SK-N-SH treated with all-trans-retinoic acid at 6 μM for 48 hours (cell line): Measurements from ENCODE around the gene EYA4.

Experiments used
- ATAC-seq: fragments of 200-7000 bp; cut with Tn5 transposase; 3 replicates; pipeline ENCODE4 v1.9.1; 2020; ENCODE audit warnings: mild to moderate bottlenecking, moderate library complexity
- ARNTL ChIP-seq: fragments of 450-650 bp; formaldehyde crosslinking; IDR thresholded peaks from 2 replicates; pipeline ENCODE4 v1.5.0; 2020; ENCODE audit warnings: low read depth, mild to moderate bottlenecking, moderate library complexity, borderline replicate concordance
- CSDC2 ChIP-seq: fragments of 250-450 bp; sonication (Bioruptor Pico); IDR thresholded peaks from 2 replicates; pipeline ENCODE4 v1.5.0; 2020; ENCODE audit warnings: mild to moderate bottlenecking, moderate library complexity
- ESRRG ChIP-seq: fragments of 250-450 bp; sonication (Bioruptor Pico); IDR thresholded peaks from 2 replicates; pipeline ENCODE4 v1.6.1; 2021; ENCODE audit warnings: mild to moderate bottlenecking
- GLIS3 ChIP-seq: fragments of 250-450 bp; sonication (Bioruptor Pico); IDR thresholded peaks from 2 replicates; pipeline ENCODE4 v1.5.0; 2020; ENCODE audit warnings: mild to moderate bottlenecking, moderate library complexity
- ISL1 ChIP-seq: fragments of 250-450 bp; sonication (Bioruptor Pico); IDR thresholded peaks from 2 replicates; pipeline ENCODE4 v2.1.2; 2022; ENCODE audit warnings: mild to moderate bottlenecking, moderate library complexity
- OSR1 ChIP-seq: fragments of 250-450 bp; sonication (Bioruptor Pico); IDR thresholded peaks from 2 replicates; pipeline ENCODE4 v1.8.0; 2022; ENCODE audit warnings: moderate library complexity, mild to moderate bottlenecking, inconsistent platforms
- PPARA ChIP-seq: fragments of 250-450 bp; sonication (Bioruptor Pico); IDR thresholded peaks from 2 replicates; pipeline ENCODE4 v1.5.0; 2020; ENCODE audit warnings: mild to moderate bottlenecking, borderline replicate concordance
- RARB ChIP-seq: fragments of 250-450 bp; sonication (Bioruptor Pico); IDR thresholded peaks from 2 replicates; pipeline ENCODE4 v1.8.0; 2021; ENCODE audit warnings: mild to moderate bottlenecking, moderate library complexity
- SNAI2 ChIP-seq: fragments of 250-450 bp; sonication (Bioruptor Pico); IDR thresholded peaks from 2 replicates; pipeline ENCODE4 v1.5.0; 2020; ENCODE audit warnings: mild to moderate bottlenecking, moderate library complexity
- TCF4 ChIP-seq: fragments of 250-450 bp; sonication (Bioruptor Pico); IDR thresholded peaks from 2 replicates; pipeline ENCODE4 v1.8.0; 2021; ENCODE audit warnings: mild to moderate bottlenecking, moderate library complexity, borderline replicate concordance
- TOX ChIP-seq: fragments of 250-450 bp; sonication (Bioruptor Pico); IDR thresholded peaks from 2 replicates; pipeline ENCODE4 v1.8.0; 2021; ENCODE audit warnings: mild to moderate bottlenecking, moderate library complexity, borderline replicate concordance
- ZFP3 ChIP-seq: fragments of 250-450 bp; sonication (Bioruptor Pico); IDR thresholded peaks from 2 replicates; pipeline ENCODE4 v1.5.0; 2020; ENCODE audit warnings: mild to moderate bottlenecking, moderate library complexity
- ZFP30 ChIP-seq: fragments of 450-650 bp; formaldehyde crosslinking; IDR thresholded peaks from 2 replicates; pipeline ENCODE4 v1.5.0; 2022; ENCODE audit warnings: mild to moderate bottlenecking, moderate library complexity
- ZNF565 ChIP-seq: fragments of 450-650 bp; formaldehyde crosslinking; conservative IDR thresholded peaks from 2 replicates; pipeline ENCODE4 v1.5.0; 2020; ENCODE audit warnings: low read depth, mild to moderate bottlenecking, moderate library complexity
- ZNF70 ChIP-seq: fragments of 450-650 bp; formaldehyde crosslinking; IDR thresholded peaks from 2 replicates; pipeline ENCODE4 v1.5.0; 2020; ENCODE audit warnings: mild to moderate bottlenecking, moderate library complexity
- TF ChIP-seq, protein P1 (sequence below): fragments of 250-450 bp; sonication (Bioruptor Pico); IDR thresholded peaks from 2 replicates; pipeline ENCODE4 v1.5.1; 2021; ENCODE audit warnings: mild to moderate bottlenecking, moderate library complexity
- TF ChIP-seq, protein P2 (sequence below): fragments of 250-450 bp; sonication (Bioruptor Pico); IDR thresholded peaks from 2 replicates; pipeline ENCODE4 v1.5.1; 2020; ENCODE audit warnings: low read depth, mild to moderate bottlenecking, moderate library complexity
- TF ChIP-seq, protein P3 (sequence below): fragments of 250-450 bp; sonication (Bioruptor Pico); IDR thresholded peaks from 2 replicates; pipeline ENCODE4 v1.8.0; 2021; ENCODE audit warnings: low read depth, mild to moderate bottlenecking, moderate library complexity, borderline replicate concordance
- TF ChIP-seq, protein P4 (sequence below): fragments of 250-450 bp; sonication (Bioruptor Pico); IDR thresholded peaks from 2 replicates; pipeline ENCODE4 v1.5.0; 2020; ENCODE audit warnings: mild to moderate bottlenecking, moderate library complexity

The EYA4 gene

DNA sequence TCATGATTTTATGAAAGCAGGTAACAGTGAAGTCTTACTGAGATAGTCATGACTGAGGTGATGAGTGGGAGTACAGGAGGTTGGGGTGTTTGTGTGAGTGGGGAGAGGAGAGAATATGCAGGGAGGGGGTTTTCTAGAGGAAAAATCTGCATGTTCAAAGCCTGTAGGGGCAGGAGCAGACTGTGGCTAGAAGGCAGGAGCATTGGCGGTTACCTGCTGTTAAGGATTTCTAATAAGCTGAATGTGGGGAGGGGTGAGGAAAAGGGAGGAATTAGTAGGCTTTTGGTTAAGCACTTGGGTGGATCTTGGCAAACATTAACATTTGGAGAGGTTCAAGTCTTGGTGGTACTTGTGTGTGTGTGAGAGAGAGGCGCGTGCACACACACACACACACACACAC is 70.8 kb downstream of the EYA4 start:
- no peak for ATAC-seq
- no peak for TF ChIP-seq TCF4 (CRISPR knock-in tag)
- TF ChIP-seq ZFP30 (CRISPR knock-in tag): no peak
- TF ChIP-seq, protein P1, sequence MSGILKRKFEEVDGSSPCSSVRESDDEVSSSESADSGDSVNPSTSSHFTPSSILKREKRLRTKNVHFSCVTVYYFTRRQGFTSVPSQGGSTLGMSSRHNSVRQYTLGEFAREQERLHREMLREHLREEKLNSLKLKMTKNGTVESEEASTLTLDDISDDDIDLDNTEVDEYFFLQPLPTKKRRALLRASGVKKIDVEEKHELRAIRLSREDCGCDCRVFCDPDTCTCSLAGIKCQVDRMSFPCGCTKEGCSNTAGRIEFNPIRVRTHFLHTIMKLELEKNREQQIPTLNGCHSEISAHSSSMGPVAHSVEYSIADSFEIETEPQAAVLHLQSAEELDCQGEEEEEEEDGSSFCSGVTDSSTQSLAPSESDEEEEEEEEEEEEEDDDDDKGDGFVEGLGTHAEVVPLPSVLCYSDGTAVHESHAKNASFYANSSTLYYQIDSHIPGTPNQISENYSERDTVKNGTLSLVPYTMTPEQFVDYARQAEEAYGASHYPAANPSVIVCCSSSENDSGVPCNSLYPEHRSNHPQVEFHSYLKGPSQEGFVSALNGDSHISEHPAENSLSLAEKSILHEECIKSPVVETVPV (CRISPR knock-in tag): no peak
- TF ChIP-seq, protein P2, sequence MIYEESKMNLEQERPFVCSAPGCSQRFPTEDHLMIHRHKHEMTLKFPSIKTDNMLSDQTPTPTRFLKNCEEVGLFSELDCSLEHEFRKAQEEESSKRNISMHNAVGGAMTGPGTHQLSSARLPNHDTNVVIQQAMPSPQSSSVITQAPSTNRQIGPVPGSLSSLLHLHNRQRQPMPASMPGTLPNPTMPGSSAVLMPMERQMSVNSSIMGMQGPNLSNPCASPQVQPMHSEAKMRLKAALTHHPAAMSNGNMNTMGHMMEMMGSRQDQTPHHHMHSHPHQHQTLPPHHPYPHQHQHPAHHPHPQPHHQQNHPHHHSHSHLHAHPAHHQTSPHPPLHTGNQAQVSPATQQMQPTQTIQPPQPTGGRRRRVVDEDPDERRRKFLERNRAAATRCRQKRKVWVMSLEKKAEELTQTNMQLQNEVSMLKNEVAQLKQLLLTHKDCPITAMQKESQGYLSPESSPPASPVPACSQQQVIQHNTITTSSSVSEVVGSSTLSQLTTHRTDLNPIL (CRISPR knock-in tag): no peak
- TF ChIP-seq CSDC2 (CRISPR knock-in tag): no peak
- no peak for TF ChIP-seq ZNF70 (CRISPR knock-in tag)
- TF ChIP-seq, protein P3, sequence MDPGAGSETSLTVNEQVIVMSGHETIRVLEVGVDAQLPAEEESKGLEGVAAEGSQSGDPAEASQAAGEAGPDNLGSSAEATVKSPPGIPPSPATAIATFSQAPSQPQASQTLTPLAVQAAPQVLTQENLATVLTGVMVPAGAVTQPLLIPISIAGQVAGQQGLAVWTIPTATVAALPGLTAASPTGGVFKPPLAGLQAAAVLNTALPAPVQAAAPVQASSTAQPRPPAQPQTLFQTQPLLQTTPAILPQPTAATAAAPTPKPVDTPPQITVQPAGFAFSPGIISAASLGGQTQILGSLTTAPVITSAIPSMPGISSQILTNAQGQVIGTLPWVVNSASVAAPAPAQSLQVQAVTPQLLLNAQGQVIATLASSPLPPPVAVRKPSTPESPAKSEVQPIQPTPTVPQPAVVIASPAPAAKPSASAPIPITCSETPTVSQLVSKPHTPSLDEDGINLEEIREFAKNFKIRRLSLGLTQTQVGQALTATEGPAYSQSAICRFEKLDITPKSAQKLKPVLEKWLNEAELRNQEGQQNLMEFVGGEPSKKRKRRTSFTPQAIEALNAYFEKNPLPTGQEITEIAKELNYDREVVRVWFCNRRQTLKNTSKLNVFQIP (CRISPR knock-in tag): no peak
- TF ChIP-seq ISL1 (CRISPR knock-in tag): no peak
- TF ChIP-seq ZNF565 (CRISPR knock-in tag): no peak
- no peak for TF ChIP-seq PPARA (CRISPR knock-in tag)
- TF ChIP-seq GLIS3 (CRISPR knock-in tag): no peak
- no peak for TF ChIP-seq ARNTL (CRISPR knock-in tag)
- TF ChIP-seq ZFP3 (CRISPR knock-in tag): no peak
- TF ChIP-seq, protein P4, sequence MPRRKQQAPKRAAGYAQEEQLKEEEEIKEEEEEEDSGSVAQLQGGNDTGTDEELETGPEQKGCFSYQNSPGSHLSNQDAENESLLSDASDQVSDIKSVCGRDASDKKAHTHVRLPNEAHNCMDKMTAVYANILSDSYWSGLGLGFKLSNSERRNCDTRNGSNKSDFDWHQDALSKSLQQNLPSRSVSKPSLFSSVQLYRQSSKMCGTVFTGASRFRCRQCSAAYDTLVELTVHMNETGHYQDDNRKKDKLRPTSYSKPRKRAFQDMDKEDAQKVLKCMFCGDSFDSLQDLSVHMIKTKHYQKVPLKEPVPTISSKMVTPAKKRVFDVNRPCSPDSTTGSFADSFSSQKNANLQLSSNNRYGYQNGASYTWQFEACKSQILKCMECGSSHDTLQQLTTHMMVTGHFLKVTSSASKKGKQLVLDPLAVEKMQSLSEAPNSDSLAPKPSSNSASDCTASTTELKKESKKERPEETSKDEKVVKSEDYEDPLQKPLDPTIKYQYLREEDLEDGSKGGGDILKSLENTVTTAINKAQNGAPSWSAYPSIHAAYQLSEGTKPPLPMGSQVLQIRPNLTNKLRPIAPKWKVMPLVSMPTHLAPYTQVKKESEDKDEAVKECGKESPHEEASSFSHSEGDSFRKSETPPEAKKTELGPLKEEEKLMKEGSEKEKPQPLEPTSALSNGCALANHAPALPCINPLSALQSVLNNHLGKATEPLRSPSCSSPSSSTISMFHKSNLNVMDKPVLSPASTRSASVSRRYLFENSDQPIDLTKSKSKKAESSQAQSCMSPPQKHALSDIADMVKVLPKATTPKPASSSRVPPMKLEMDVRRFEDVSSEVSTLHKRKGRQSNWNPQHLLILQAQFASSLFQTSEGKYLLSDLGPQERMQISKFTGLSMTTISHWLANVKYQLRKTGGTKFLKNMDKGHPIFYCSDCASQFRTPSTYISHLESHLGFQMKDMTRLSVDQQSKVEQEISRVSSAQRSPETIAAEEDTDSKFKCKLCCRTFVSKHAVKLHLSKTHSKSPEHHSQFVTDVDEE: no peak
- TF ChIP-seq ESRRG (CRISPR knock-in tag): no peak
- TF ChIP-seq, all 23 proteins: peak for 0

DNA sequence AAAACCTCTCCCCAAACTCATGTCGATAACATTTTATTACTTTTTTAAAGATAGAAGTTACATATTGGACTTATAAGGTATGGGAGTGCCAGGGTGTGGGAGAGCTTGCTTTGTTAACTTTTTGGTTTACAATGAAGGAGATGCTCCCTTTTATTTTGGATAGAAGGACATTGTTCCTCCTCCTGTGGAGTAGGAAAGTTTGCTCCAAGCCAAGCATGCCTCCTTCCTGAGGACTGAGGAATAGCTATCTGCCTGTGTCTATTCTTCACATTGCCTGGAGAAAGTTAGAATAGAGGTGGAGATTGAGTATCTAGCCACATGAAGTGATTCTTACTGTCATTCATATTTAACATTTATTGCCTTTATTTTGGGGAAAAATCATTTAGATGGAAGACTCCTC is 71.9 kb downstream of the EYA4 start:
- TF ChIP-seq RARB (CRISPR knock-in tag): no peak
- TF ChIP-seq SNAI2 (CRISPR knock-in tag): no peak
- TF ChIP-seq, protein P4: no peak
- no peak for TF ChIP-seq CSDC2 (CRISPR knock-in tag)
- TF ChIP-seq TOX (CRISPR knock-in tag): no peak
- TF ChIP-seq ZNF70 (CRISPR knock-in tag): no peak
- no peak for TF ChIP-seq GLIS3 (CRISPR knock-in tag)
- no peak for TF ChIP-seq OSR1 (CRISPR knock-in tag)
- TF ChIP-seq, protein P3 (CRISPR knock-in tag): no peak
- ATAC-seq: no peak
